Measurements from ENCODE around the gene ENTPD6.
A peak's percentile ranks its signal among the peaks of the same experiment; 100 is the strongest.

ENTPD6 gene

GRCh38 chr20:25173321-25173720 lies 22.2 kb upstream of the ENTPD6 start:
- Histone ChIP-seq H3K36me3 (no peaks in the 10 kb centered on the region), H3K9me3 (ENCODE audit: severe bottlenecking) (no peaks in the 10 kb centered on the region), H3K27me3 (ENCODE audit: insufficient read depth, low read depth, severe bottlenecking) (no peaks in the 10 kb centered on the region), H3K4me3 (ENCODE audit: low read depth, low read length) (no peak overlapping the region), H3K27ac (no peak overlapping the region)
- DNase-seq: no peak
- TF ChIP-seq, protein P1, sequence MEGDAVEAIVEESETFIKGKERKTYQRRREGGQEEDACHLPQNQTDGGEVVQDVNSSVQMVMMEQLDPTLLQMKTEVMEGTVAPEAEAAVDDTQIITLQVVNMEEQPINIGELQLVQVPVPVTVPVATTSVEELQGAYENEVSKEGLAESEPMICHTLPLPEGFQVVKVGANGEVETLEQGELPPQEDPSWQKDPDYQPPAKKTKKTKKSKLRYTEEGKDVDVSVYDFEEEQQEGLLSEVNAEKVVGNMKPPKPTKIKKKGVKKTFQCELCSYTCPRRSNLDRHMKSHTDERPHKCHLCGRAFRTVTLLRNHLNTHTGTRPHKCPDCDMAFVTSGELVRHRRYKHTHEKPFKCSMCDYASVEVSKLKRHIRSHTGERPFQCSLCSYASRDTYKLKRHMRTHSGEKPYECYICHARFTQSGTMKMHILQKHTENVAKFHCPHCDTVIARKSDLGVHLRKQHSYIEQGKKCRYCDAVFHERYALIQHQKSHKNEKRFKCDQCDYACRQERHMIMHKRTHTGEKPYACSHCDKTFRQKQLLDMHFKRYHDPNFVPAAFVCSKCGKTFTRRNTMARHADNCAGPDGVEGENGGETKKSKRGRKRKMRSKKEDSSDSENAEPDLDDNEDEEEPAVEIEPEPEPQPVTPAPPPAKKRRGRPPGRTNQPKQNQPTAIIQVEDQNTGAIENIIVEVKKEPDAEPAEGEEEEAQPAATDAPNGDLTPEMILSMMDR (IDR thresholded peaks at IDR 0.05; ENCODE audit: low read depth, low read length): no peak

GRCh38 chr20:25173886-25174308 lies 21.6 kb upstream of the ENTPD6 start:
- TF ChIP-seq, protein P1 (IDR thresholded peaks at IDR 0.05; ENCODE audit: low read depth, low read length): no peak
- Histone ChIP-seq H3K27ac (no peak overlapping the region), H3K4me3 (ENCODE audit: low read depth, low read length) (no peak overlapping the region), H3K36me3 (no peaks in the 10 kb centered on the region), H3K27me3 (ENCODE audit: insufficient read depth, low read depth, severe bottlenecking) (no peaks in the 10 kb centered on the region), H3K9me3 (ENCODE audit: severe bottlenecking) (no peaks in the 10 kb centered on the region)
- no peak for DNase-seq

GRCh38 chr20:25176184-25176583 lies 19.3 kb upstream of the ENTPD6 start:
- Histone ChIP-seq H3K27me3 (ENCODE audit: insufficient read depth, low read depth, severe bottlenecking) (no peaks in the 10 kb centered on the region), H3K27ac (no peak overlapping the region), H3K36me3 (no peaks in the 10 kb centered on the region), H3K4me3 (ENCODE audit: low read depth, low read length) (no peak overlapping the region), H3K9me3 (ENCODE audit: severe bottlenecking) (no peaks in the 10 kb centered on the region)
- TF ChIP-seq, protein P1 (IDR thresholded peaks at IDR 0.05; ENCODE audit: low read depth, low read length): no peak
- DNase-seq: no peak

DNA sequence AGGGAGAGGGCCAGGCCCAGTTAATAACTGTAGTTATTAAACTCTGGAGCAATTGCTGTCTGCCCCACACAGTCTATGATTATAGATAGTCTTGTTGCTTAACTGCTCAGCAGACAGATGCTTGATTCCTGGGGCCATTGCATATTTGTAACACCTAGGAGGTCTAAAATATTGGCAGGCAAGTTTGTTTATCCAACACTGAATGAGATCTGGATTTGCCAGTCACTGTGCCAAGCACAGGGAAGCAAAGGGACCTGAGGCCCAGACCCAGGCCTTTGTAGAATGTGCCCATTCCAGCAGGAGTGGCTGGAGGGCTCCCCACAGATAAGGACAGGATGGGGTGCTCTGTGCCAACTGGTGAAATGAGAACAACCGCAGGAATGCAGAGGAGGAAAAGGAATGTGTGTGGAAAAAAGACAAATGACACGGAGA lies 17.6 kb upstream of the ENTPD6 start:
- Histone ChIP-seq H3K27me3 (ENCODE audit: insufficient read depth, low read depth, severe bottlenecking) (no peaks in the 10 kb centered on the region), H3K4me3 (ENCODE audit: low read depth, low read length) (no peak overlapping the region), H3K36me3 (no peaks in the 10 kb centered on the region), H3K27ac (no peak overlapping the region), H3K9me3 (ENCODE audit: severe bottlenecking) (peaks cover 8% of the 10 kb centered on the region)
- DNase-seq: no peak
- TF ChIP-seq, protein P1 (IDR thresholded peaks at IDR 0.05; ENCODE audit: low read depth, low read length): no peak

DNA sequence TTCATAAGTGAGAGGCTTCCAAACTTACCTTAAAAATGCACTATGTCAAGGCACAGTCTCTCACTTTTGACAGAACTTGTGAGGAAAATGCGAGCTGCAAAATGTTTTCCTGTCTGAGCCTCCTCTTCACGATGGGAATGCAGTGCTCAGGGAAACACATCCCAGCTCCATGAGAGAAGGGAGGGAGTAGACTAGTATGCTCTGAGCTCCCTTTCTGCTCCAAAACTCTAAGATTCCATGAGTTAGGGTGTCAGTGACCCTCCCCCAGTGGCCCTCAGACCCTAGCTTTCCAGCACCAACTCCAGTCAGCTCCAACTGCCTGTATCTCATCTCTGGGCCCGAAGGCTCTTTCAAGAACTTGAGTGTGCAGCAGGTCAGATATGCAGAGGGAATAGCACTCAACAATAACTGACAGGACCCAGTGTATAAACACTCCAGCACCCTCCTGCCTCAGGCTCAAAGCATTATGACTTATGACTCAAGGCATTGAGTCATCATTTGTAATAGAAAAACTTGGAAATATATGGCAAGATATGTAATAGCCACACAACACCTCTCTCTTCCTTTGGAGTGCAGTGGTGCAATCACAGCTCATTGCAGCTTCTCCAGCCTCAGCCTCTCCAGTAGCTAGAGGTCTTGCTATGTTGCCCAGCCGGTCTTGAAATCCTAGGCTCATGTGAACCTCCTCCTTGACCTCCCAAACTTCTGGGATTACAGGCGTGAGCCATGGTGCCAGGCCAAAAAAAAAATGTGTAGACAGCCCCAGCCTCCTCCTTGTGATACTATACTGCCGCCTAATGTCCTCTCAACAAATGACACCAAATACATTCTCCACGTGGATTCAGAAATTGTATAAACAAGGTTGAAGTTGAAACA lies 16.7 kb upstream of the ENTPD6 start:
- Histone ChIP-seq H3K36me3 (no peaks in the 10 kb centered on the region), H3K27ac (no peak overlapping the region), H3K9me3 (ENCODE audit: severe bottlenecking) (peaks cover 14% of the 10 kb centered on the region), H3K27me3 (ENCODE audit: insufficient read depth, low read depth, severe bottlenecking) (no peaks in the 10 kb centered on the region), H3K4me3 (ENCODE audit: low read depth, low read length) (no peak overlapping the region)
- peak; percentile 14 for DNase-seq
- TF ChIP-seq, protein P1 (IDR thresholded peaks at IDR 0.05; ENCODE audit: low read depth, low read length): peak; percentile 81

All from WERI-Rb-1 (cell line).